Tibial nerve (tissue), 4 donors: Measurements from ENCODE around the gene STK16.

Source experiments
- EP300 ChIP-seq, 2 donors: sonication (generic); formaldehyde crosslinking; IDR thresholded peaks; one replicate each; pipeline ENCODE4 v1.6.1; 2017; ENCODE audit warnings: antibody characterized with exemption in 2 of 2, mild to moderate bottlenecking in 1 of 2
- POLR2A ChIP-seq, 2 donors: fragments of 450-650 bp; IDR thresholded peaks; one replicate each; pipeline ENCODE4 v1.6.1; 2017; ENCODE audit warnings: antibody characterized with exemption in 2 of 2, mild to moderate bottlenecking in 2 of 2, moderate library complexity in 2 of 2
- TF ChIP-seq, protein P1 (sequence below), 5 experiments: fragments of 200-600 bp in 3 of 5; fragments of 450-650 bp in 2 of 5; sonication (generic) in 3 of 5; IDR thresholded peaks; one replicate each; pipeline ENCODE4 v1.5.1; 2016 to 2019; ENCODE audit warnings: antibody characterized with exemption in 5 of 5, mild to moderate bottlenecking in 3 of 5, moderate library complexity in 2 of 5

DNA sequence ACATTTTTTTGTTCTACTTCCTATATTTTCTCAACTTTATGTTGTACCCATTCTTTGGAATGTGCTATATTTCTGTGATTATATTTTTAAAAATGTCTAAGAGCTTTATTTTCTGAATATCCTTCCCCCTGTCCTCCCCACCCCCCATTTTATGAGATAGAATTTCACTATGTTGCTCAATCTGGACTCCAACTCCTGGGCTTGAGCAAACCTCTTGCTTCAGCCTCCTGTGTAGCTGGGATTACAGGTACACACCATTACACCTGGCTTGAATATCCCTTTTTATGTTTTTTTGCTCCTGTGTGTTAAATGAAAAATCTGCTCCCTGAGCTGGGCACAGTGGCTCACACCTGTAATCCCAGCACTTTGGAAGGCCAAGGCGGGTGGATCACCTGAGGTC is 47.9 kb upstream of the STK16 start:
- TF ChIP-seq, protein P1, sequence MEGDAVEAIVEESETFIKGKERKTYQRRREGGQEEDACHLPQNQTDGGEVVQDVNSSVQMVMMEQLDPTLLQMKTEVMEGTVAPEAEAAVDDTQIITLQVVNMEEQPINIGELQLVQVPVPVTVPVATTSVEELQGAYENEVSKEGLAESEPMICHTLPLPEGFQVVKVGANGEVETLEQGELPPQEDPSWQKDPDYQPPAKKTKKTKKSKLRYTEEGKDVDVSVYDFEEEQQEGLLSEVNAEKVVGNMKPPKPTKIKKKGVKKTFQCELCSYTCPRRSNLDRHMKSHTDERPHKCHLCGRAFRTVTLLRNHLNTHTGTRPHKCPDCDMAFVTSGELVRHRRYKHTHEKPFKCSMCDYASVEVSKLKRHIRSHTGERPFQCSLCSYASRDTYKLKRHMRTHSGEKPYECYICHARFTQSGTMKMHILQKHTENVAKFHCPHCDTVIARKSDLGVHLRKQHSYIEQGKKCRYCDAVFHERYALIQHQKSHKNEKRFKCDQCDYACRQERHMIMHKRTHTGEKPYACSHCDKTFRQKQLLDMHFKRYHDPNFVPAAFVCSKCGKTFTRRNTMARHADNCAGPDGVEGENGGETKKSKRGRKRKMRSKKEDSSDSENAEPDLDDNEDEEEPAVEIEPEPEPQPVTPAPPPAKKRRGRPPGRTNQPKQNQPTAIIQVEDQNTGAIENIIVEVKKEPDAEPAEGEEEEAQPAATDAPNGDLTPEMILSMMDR (IDR thresholded peaks at IDR 0.05), result no peak
- no peak for TF ChIP-seq POLR2A (IDR thresholded peaks at IDR 0.05)
- TF ChIP-seq EP300 (IDR thresholded peaks at IDR 0.05), result no peak
